K562 (cell line): ENCODE measurements around the gene NPAS1. TPM values are rescaled to one million over a fixed set of nuclear protein-coding genes. Genes with fewer than 3 reads are reported as not detected.

ENCODE experiments used
- CHAMP1 ChIP-seq: fragments of 450-650 bp; IDR thresholded peaks from 2 replicates; pipeline ENCODE4 v1.6.1; 2016; ENCODE audit warnings: mild to moderate bottlenecking
- E4F1 ChIP-seq: fragments of 250-450 bp; sonication (Bioruptor Pico); IDR thresholded peaks from 2 replicates; pipeline ENCODE4 v1.5.0; 2021; ENCODE audit warnings: mild to moderate bottlenecking, borderline replicate concordance
- ELF2 ChIP-seq: fragments of 250-450 bp; sonication (Bioruptor Pico); IDR thresholded peaks from 2 replicates; pipeline ENCODE4 v1.5.0; 2021; ENCODE audit warnings: mild to moderate bottlenecking
- FOXJ2 ChIP-seq: fragments of 200-800 bp; sonication (Bioruptor generic); IDR thresholded peaks from 2 replicates; pipeline ENCODE4 v1.6.1; 2016; ENCODE audit warnings: missing genetic modification characterization, missing compliant biosample characterization
- GTF2F1 ChIP-seq: IDR thresholded peaks from 2 replicates; pipeline ENCODE4 v1.6.1; 2011; ENCODE audit warnings: low read depth, low read length, improper control_type of control experiment
- HMBOX1 ChIP-seq: sonication (generic); IDR thresholded peaks from 2 replicates; pipeline ENCODE4 v1.6.1; 2016
- MIER1 ChIP-seq: fragments of 450-650 bp; IDR thresholded peaks from 2 replicates; pipeline ENCODE4 v1.6.1; 2016; ENCODE audit warnings: antibody characterized with exemption, mild to moderate bottlenecking, low read depth
- MLLT1 ChIP-seq, 2 experiments: fragments of 450-650 bp; IDR thresholded peaks; 2 replicates each; pipeline ENCODE4 v1.6.1; 2016
- NCOA6 ChIP-seq: fragments of 450-650 bp; IDR thresholded peaks from 2 replicates; pipeline ENCODE4 v1.6.1; 2017; ENCODE audit warnings: mild to moderate bottlenecking
- NEUROD1 ChIP-seq: fragments of 150-350 bp; IDR thresholded peaks from 2 replicates; pipeline ENCODE4 v1.6.1; 2014; ENCODE audit warnings: borderline replicate concordance, low read length, low read depth; ENCODE audit not compliant: partially characterized antibody
- NFRKB ChIP-seq: fragments of 450-650 bp; IDR thresholded peaks from 2 replicates; pipeline ENCODE4 v1.6.1; 2016; ENCODE audit warnings: low read depth
- PHF21A ChIP-seq: fragments of 450-650 bp; IDR thresholded peaks from 2 replicates; pipeline ENCODE4 v1.6.1; 2017; ENCODE audit warnings: low read depth, borderline replicate concordance
- RBM17 ChIP-seq: fragments of 200-400 bp; formaldehyde crosslinking; IDR thresholded peaks from 2 replicates; pipeline ENCODE4 v1.6.1; 2017; ENCODE audit warnings: low read depth, mild to moderate bottlenecking, low read length, borderline replicate concordance
- SREBF2 ChIP-seq: sonication (generic); formaldehyde crosslinking; IDR thresholded peaks from 2 replicates; pipeline ENCODE4 v1.4.0; 2020; ENCODE audit warnings: mild to moderate bottlenecking, missing genetic modification reagents
- SRF ChIP-seq, 2 experiments: fragments of 250-450, 450-650 bp in 1 of 2; sonication (Bioruptor Pico) in 1 of 2; sonication (generic) in 1 of 2; formaldehyde crosslinking; IDR thresholded peaks; 2 replicates each; pipeline versions ENCODE4 v1.5.0 to v1.5.1; 2020 to 2022; ENCODE audit warnings: mild to moderate bottlenecking in 1 of 2, missing genetic modification reagents in 1 of 2
- ZBTB2 ChIP-seq: fragments of 450-650 bp; IDR thresholded peaks from 2 replicates; pipeline ENCODE4 v1.6.1; 2016; ENCODE audit warnings: antibody characterized with exemption
- ZKSCAN1 ChIP-seq: fragments of 150-350 bp; IDR thresholded peaks from 2 replicates; pipeline ENCODE4 v1.6.1; 2016; ENCODE audit warnings: low read depth, low read length
- ZNF57 ChIP-seq: fragments of 450-650 bp; formaldehyde crosslinking; IDR thresholded peaks from 2 replicates; pipeline ENCODE4 v1.4.0; 2020; ENCODE audit warnings: mild to moderate bottlenecking, moderate library complexity
- ZNF766 ChIP-seq: fragments of 200-800 bp; sonication (Bioruptor generic); conservative IDR thresholded peaks from 2 replicates; pipeline ENCODE4 v1.6.1; 2016; ENCODE audit warnings: missing genetic modification characterization, missing compliant biosample characterization
- polyA plus RNA-seq, 8 experiments: library from polyadenylated mRNA; depleted of rRNA in 4 of 8; stranded (reverse) in 5 of 8; unstranded in 3 of 8; fragments of >200 nt; fragmentation: Nextera tagmentation in 2 of 8; fragmentation: Illumina TruSeq in 1 of 8; extraction: Ambion mirVana in 2 of 8; extraction: Trizol in 1 of 8; gene quantifications; 2 replicates each; pipeline versions ENCODE4 v1.2.1 to v1.2.3, GENCODE V29; 2011 to 2014; ENCODE audit warnings: inconsistent platforms in 1 of 8, missing spikeins in 1 of 8
- total RNA-seq, 7 experiments: library from RNA; depleted of rRNA in 6 of 7; stranded (reverse); fragments of >200 nt in 6 of 7; fragmentation: Illumina TruSeq in 2 of 7; extraction: Trizol in 2 of 7; gene quantifications; 2 replicates each; pipeline versions ENCODE4 v1.2.1 to v1.2.3, GENCODE V29; 2011 to 2021; ENCODE audit warnings: low replicate concordance in 1 of 7

NPAS1 gene
- total and polyA plus RNA-seq, 9 of the 15 experiments (the other 6 are each of a cell fraction or from before 2014, with no cell fraction given): 0.58 to 5.3 (median 2.0) TPM; not detected in 2

- TF ChIP-seq SRF (CRISPR knock-in tag; IDR thresholded peaks at IDR 0.05) (no peak), E4F1 (CRISPR knock-in tag) (no peak), SREBF2 (no peak), NEUROD1 (peak; percentile 53), RBM17 (no peak), MIER1 (no peak), NFRKB (no peak), GTF2F1 (no peak), PHF21A (peak; percentile 99), ZNF57 (no peak), ZKSCAN1 (no peak; the same call in 1 of the 2 replicates), ZNF766 (CRISPR knock-in tag) (no peak), HMBOX1 (no peak), MLLT1 (IDR thresholded peaks at IDR 0.05) (peak in 1 of 2 experiments; percentile 97; a peak in 2 of 4 replicates), NCOA6 (no peak), FOXJ2 (tag) (no peak), ELF2 (CRISPR knock-in tag) (no peak), ZBTB2 (0 out of 2 replicates have a peak, but pooled peaks have one; percentile 25), CHAMP1 (no peak)
These were observed 28.2 kb downstream of the NPAS1 start (continued) for GRCh38 chr19:47047763-47048405.
